Activated CD8-positive, alpha-beta memory T cell treated with anti-CD3 and anti-CD28 coated beads for 48 hours (primary cell): ENCODE measurements around the gene ITGB2.
A peak's percentile ranks its signal among the peaks of the same experiment; 100 is the strongest.
"Not testable (repeated sequence)": the region's sequence is repeated elsewhere in the genome, so short reads cannot be mapped to it uniquely, and the experiment has no call there.

Experiments
- DNase-seq, 3 experiments: peaks; one replicate each; pipeline ENCODE4 v3.0.0-alpha.2; 2020; ENCODE audit warnings: low read depth in 2 of 3, low spot score in 2 of 3

The ITGB2 gene

DNA sequence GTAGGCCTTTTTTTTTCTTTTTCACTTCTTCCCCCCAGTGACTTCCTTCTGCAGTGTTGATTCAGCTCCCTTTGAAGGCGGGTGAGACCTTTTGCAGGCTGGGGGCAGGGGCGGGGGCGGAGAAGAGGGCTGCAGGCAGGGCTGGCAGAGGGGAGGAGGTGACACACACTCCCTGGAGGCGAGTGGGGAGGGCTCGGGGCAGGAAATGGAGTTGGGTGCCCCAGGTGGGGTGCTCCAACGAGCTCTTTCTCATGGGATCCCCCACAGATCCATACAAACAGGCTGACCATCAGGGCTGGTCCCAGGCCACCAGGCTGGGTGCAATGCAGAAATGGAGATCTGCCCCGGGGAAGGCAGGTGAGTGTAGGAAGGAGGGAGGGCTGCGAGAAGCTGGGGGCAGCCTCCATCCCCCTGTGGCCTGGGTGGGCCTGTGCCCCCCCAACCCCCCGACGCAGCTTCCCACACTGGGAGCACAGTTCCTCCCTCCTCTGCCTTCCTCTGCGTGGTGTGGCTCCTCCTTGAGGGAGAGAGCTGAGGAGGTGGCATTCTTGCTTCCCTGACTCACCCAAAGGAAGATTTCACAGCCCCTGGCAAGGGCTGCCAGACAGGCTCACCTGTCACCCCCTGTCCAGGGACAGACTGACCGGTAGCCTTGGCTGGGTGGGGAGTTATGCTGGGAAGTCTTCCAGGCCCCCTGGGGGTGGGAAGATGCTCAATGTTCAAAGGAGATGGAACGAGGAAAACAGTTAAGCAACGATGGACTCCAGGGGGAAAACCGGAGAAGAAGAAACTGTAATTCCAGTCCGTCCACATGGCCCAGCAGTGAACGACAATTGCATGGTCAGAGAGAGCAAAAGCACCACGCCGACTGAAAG, 7.1 kb upstream of the ITGB2 start:
- peak in 2 of 3 experiments; percentile 75 to 81 for DNase-seq

DNA sequence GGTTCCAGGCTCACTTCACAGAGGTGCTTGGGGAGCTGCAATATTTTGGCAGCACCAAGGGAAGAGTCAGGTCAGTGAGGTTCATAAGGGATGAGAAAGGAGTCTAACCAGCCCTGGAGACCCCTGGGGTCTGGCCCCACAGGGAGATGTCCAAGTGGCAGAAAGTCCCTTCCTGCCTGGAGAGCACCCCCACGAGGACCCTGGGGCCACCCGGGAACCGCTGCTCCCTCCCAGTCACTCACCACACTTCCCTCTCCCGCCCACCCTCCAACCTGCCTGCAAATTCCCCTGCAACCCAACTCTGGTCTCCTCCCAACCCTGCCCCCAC, 6.5 kb upstream of the ITGB2 start:
- no peak for DNase-seq

GRCh38 chr21:44926331-44927101, 5.8 kb upstream of the ITGB2 start:
- no peak for DNase-seq

DNA sequence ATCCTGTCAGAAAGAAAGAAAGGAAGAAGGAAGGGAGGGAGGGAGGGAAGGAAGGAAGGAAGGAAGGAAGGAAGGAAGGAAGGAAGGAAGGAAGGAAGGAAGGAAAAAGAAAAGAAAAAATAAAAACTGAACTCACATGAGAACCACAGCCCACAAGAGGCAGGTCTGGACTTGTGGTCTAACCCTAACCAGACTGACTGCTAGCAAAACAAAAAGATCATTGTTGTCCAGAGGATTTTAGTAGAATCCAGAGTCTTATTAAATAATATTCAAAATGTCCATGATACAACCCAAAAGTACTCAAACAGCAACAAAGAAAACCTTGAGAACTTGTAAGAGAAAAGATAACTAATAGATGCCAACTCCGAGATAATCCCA, 4.7 kb upstream of the ITGB2 start:
- DNase-seq = no peak

DNA sequence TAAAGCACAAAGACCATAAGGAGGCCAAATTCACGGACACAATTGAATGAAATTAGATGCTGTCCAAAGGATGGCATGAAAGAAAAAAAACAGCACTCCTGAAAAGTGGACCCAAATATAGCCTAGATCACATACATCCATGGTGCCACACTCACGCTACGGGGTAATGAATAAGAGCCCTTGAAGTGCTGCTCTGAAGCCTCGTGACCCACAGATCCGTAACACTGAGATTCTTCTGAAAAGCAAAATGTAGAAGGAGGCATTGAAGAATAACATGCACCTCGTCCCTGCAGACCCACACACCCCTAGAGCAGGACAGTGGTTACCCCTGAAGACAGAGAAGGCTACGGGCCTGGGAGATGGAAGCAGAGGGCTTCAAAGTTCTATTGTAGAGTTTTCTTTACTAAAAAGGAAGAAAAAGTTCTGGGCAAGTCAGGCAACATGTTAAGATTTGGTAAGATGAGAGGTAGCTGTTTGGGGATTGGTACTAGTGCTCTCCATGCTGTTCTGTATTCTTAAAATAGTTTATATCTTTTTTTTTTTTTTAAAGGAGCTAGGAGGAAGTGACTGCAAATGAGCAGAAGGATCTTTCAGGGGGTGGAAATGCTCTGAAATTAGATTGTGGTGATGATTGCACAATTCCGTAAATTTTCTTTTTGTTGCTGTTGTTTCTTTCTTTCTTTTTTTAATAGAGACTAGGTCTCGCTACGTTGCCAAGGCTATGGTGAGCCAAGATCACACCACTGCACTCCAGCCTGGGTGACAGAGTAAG, 4.1 kb upstream of the ITGB2 start:
- DNase-seq = no peak

DNA sequence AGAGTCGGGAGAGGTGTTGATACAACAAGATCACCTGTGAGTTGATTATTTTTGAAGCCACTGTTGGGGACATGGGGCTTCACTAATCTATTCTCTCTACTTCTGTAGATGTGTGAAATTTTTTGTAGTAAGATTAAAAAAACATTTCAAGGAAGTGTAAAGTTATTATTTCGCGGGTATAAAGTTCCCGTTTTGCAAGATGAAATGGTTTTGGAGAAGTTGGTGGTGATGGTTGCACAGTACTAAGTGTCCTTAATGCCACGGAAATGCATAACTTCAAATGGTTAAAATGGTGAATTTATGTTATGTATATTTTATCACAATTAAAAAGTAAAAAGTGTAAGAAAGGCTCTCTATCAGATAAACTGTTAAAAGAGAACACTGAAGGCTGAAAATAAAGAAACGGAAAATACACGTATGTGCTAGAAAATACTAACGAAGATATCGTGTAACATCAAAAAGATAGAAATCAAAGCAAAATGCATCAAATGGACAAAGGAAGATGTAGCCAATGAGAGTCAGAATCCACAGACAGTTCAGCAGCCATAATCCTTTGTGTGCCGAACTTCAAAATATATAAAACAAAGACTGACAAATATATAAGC, 2.9 kb upstream of the ITGB2 start:
- DNase-seq = no peak

- no peak for DNase-seq
These were observed 1.2 kb upstream of the ITGB2 start for GRCh38 chr21:44921928-44922327.

- no peak for DNase-seq
These were observed 596 bp downstream of the ITGB2 start for GRCh38 chr21:44919913-44920693.

- DNase-seq = no peak
These were observed 1.4 kb downstream of the ITGB2 start for GRCh38 chr21:44919111-44919912.

GRCh38 chr21:44918581-44919033, 2.1 kb downstream of the ITGB2 start:
- no peak for DNase-seq

DNA sequence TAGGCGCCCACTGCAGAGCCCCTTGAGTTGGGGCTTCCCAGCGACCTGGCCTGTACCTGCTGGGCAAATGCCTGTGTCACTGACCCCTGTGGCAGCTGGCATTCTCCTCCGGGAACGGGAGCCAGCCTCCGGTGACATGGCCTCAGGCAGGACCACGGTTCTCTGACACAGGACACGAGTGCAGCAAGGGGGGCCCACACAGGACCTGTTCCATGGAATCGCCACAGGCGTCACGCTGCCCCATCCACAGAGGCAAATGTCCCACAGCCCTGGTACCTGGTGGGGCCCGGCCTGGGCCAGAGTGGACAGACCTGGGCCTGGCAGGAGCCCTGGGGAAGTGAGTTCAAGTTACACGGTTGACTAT, 2.6 kb downstream of the ITGB2 start:
- DNase-seq = no peak

DNA sequence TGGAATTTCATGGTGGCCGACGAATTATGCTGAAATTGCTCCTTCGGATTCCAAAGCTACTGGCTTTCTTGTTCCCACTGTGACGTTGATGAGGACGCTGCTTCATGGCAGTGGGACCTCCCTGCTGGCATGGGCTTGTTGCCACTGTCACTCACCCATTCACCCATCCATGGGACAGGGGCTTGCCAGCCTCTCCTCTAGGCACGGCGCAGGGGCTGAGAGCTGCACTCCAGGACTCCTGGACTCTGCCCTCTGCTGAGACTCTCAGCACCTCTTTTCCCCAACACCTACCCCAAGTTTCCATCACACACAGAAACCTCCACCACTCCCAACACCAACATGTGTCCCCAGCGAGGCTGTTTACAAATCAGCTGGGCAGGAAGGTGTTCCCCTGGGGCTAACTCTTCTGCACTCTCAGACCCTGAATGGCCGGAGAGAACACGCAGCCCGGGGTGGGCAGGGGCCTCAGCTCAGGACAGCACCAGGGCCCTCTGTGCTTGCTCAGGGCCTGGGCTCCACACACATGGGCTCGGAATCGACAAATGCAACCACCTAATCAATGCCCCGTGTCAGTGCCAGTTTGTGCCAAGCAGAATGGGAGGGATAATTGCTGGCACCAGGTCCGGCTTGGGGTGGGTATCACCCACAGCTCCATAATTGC, 3.1 kb downstream of the ITGB2 start:
- no peak for DNase-seq

DNA sequence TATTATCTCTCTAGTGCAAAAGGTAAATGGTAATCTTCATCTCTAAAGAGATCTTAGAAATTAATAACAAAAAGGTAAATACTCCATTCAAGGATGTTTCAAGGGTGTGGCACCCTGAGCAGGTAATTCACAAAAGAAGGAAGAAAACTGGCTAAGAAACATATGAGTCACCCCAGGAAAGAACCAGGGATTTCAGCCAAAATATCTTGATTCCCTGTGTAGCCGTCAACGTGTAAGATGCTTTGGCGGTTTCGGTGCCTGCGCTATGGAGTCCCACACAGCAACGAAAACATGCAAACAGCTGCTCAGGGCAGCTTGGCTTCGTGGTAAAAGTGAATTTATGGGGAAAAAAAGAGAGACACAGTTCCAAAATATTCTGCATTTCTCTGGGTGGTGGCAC, 3.7 kb downstream of the ITGB2 start:
- DNase-seq = no peak

DNA sequence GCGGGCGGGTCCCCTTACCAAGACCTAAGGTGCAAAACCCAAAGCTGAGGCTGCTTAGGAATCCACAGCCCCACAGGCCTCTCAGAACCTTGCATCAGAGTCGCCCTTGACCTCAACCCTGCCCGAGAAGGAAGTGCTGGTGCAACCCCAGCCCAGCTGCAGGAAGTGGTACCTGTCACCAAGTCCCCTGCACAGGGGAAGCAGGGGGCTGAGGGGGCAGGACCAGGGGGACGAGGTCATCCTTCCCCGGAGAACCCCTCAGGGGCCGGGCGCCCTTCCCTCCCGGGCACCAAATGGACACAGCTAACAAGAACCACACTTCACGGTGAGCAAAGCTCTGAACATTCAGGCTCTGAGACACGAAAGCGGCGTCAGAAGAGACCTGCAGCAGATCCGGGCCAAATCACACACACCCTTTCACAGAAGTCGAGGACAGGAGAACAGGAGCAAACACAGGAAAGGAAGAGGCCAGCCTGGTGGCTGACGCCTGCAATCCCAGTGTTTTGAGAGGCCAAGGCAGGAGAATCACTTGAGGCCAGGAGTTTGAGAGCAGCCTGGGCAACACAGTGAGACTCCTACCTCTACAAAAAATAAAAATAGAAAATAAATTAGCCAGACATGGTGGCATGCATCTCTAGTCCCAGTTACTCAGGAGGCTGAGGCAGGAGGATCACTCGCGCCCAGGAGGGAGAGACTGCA, 6.4 kb downstream of the ITGB2 start:
- DNase-seq = peak in 1 of 3 experiments; percentile 58

GRCh38 chr21:44913425-44914175, 7.1 kb downstream of the ITGB2 start:
- no peak for DNase-seq

- not testable (repeated sequence) for DNase-seq
These were observed 7.9 kb downstream of the ITGB2 start for GRCh38 chr21:44912506-44913412.

- DNase-seq = no peak
These were observed 8.6 kb downstream of the ITGB2 start for GRCh38 chr21:44912158-44912473.
